OCI-LY3 (cell line): ENCODE data around the gene ASCC1.

Source experiments
- H2AFZ ChIP-seq: fragments of 200-600, 300-600 bp; shearing (Covaris generic); 2 replicates; pipeline ENCODE4 v1.6.0; 2014; ENCODE audit warnings: antibody characterized with exemption, low read depth, low read length
- H3K27ac ChIP-seq: fragments of 200-600, 300-600 bp; sonication (generic); 2 replicates; pipeline ENCODE4 v1.5.1; 2014; ENCODE audit warnings: mild to moderate bottlenecking, low read length, moderate library complexity, mixed read lengths
- H3K27me3 ChIP-seq: fragments of 200-600, 300-600 bp; sonication (generic); 2 replicates; pipeline ENCODE4 v1.6.1; 2014; ENCODE audit warnings: low read depth, low read length, mixed read lengths
- H3K36me3 ChIP-seq: fragments of 200-600, 300-600 bp; sonication (generic); replicated peaks from 2 replicates; pipeline ENCODE3; 2014; ENCODE audit warnings: low read depth, low read length, mixed read lengths
- H3K4me1 ChIP-seq: fragments of 300-600, 200-600 bp; sonication (generic); 2 replicates; pipeline ENCODE4 v1.6.1; 2014; ENCODE audit warnings: low read length, mixed read lengths
- H3K4me2 ChIP-seq: fragments of 200-600, 300-600 bp; sonication (generic); 2 replicates; pipeline ENCODE4 v1.6.1; 2014; ENCODE audit warnings: low read length, mixed read lengths
- H3K4me3 ChIP-seq: fragments of 300-600, 200-600 bp; sonication (generic); 2 replicates; pipeline ENCODE4 v1.5.1; 2014; ENCODE audit warnings: antibody characterized with exemption, mild to moderate bottlenecking, low read length, moderate library complexity
- H3K79me2 ChIP-seq: fragments of 300-600, 200-600 bp; shearing (Covaris generic); 2 replicates; pipeline ENCODE4 v1.6.1; 2014; ENCODE audit warnings: mild to moderate bottlenecking, low read length, mixed read lengths
- H3K9ac ChIP-seq: fragments of 300-600, 200-600 bp; shearing (Covaris generic); 2 replicates; pipeline ENCODE4 v1.6.0; 2014; ENCODE audit warnings: mild to moderate bottlenecking, low read length, moderate library complexity
- H3K9me3 ChIP-seq: fragments of 200-600, 300-600 bp; shearing (Covaris generic); 2 replicates; pipeline ENCODE4 v1.6.1; 2014; ENCODE audit warnings: low read length, mixed read lengths; ENCODE audit not compliant: insufficient read depth
- H4K20me1 ChIP-seq: fragments of 200-600, 300-600 bp; sonication (generic); 2 replicates; pipeline ENCODE4 v1.6.1; 2016; ENCODE audit warnings: low read length, mixed read lengths; ENCODE audit not compliant: insufficient read depth
- EZH2phosphoT487 ChIP-seq: fragments of 200-600 bp; shearing (Covaris generic); IDR thresholded peaks from 2 replicates; pipeline ENCODE4 v1.6.1; 2018; ENCODE audit warnings: antibody characterized with exemption, mixed run types, low read depth
- TF ChIP-seq, protein P1 (sequence below): fragments of 200-600, 300-600 bp; sonication (generic); IDR thresholded peaks from 2 replicates; pipeline ENCODE4 v1.5.1; 2014; ENCODE audit warnings: antibody characterized with exemption, low read length, low read depth

Gene ASCC1

DNA sequence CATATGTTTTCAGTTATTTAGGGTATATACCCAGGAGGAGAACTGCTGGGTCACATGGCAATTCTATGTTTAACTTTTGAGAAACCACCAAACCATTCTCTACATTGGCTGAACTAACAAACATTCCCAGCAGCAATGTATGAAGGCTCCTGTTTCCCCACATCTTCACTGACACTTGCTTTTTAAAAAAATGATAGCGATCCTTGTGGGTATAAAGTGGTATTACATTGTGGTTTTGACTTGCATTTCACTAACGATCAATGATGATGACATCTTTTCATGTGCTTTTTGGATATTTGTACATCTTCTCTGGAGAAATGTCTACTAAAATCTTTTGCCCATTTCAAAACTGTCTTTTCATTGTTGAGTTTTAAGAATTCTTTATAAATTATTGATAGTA, 51.5 kb downstream of the ASCC1 start:
- Histone ChIP-seq H3K27ac (no peak overlapping the region), H3K27me3 (no peaks in the 10 kb centered on the region), H3K79me2 (no peaks in the 10 kb centered on the region), H4K20me1 (no peaks in the 10 kb centered on the region), H3K9ac (no peak overlapping the region), H3K4me1 (peaks cover 14% of the 10 kb centered on the region), H3K9me3 (no peaks in the 10 kb centered on the region), H2AFZ (no peak overlapping the region), H3K36me3 (no peaks in the 10 kb centered on the region), H3K4me3 (no peak overlapping the region), H3K4me2 (no peak overlapping the region)
- TF ChIP-seq, protein P1, sequence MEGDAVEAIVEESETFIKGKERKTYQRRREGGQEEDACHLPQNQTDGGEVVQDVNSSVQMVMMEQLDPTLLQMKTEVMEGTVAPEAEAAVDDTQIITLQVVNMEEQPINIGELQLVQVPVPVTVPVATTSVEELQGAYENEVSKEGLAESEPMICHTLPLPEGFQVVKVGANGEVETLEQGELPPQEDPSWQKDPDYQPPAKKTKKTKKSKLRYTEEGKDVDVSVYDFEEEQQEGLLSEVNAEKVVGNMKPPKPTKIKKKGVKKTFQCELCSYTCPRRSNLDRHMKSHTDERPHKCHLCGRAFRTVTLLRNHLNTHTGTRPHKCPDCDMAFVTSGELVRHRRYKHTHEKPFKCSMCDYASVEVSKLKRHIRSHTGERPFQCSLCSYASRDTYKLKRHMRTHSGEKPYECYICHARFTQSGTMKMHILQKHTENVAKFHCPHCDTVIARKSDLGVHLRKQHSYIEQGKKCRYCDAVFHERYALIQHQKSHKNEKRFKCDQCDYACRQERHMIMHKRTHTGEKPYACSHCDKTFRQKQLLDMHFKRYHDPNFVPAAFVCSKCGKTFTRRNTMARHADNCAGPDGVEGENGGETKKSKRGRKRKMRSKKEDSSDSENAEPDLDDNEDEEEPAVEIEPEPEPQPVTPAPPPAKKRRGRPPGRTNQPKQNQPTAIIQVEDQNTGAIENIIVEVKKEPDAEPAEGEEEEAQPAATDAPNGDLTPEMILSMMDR = no peak
- TF ChIP-seq EZH2phosphoT487 = no peak

DNA sequence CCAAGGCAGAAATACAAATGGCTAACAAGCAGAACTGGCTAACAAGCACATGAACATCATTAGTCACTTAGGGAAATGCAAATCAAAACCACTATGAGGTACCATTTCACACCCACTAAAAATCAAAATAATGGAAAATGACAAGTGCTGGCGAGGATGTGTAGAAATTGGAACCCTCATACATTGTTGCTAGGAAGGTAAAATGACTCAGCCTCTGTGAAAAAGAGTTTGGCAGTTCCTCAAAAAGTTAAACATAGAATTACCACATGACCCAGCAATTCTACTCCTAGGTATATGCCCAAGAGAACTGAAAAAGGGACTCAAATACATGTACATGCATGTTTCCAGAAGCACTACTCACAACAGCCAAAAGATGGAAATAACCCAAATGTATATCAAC, 53.1 kb downstream of the ASCC1 start:
- no peaks in the 10 kb centered on the region for H4K20me1 ChIP-seq
- no peaks in the 10 kb centered on the region for H3K27me3 ChIP-seq
- H3K9me3 ChIP-seq = no peaks in the 10 kb centered on the region
- H3K27ac ChIP-seq = peak overlapping the region; percentile 34; the same call in 1 of the 2 replicates
- no peak overlapping the region for H3K9ac ChIP-seq
- TF ChIP-seq, protein P1 = no peak
- no peak for TF ChIP-seq EZH2phosphoT487
- no peak overlapping the region for H2AFZ ChIP-seq
- H3K79me2 ChIP-seq = no peaks in the 10 kb centered on the region
- no peaks in the 10 kb centered on the region for H3K36me3 ChIP-seq
- peak overlapping the region; percentile 41 for H3K4me2 ChIP-seq
- H3K4me1 ChIP-seq = peaks cover 14% of the 10 kb centered on the region
- H3K4me3 ChIP-seq = no peak overlapping the region

DNA sequence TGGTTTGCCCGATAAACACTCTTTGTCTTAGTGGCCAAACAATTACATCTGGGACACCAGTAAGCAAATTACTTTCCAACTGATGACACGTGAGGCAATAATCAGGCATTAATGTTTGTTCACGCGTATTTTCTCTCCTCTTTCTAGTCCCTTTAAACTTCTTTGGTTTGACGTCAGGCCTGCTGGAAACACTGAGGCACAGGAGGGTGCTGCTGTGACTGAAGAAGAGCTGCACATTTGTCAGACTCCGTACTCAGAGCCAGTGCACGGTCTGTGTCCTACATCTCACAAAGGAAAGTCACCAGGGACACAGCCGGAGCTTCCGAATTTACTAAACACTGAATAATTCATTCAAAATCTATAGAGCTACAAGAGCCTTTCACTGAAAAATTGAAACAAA, 57.9 kb downstream of the ASCC1 start:
- no peak overlapping the region for H3K27ac ChIP-seq
- no peak overlapping the region for H3K4me2 ChIP-seq
- no peak overlapping the region for H2AFZ ChIP-seq
- no peak for TF ChIP-seq EZH2phosphoT487
- TF ChIP-seq, protein P1 = no peak
- H3K9me3 ChIP-seq = no peaks in the 10 kb centered on the region
- no peaks in the 10 kb centered on the region for H3K79me2 ChIP-seq
- no peaks in the 10 kb centered on the region for H3K27me3 ChIP-seq
- no peaks in the 10 kb centered on the region for H3K36me3 ChIP-seq
- H3K4me1 ChIP-seq = peaks cover 9% of the 10 kb centered on the region
- H3K4me3 ChIP-seq = no peak overlapping the region
- H3K9ac ChIP-seq = no peak overlapping the region
- H4K20me1 ChIP-seq = no peaks in the 10 kb centered on the region

DNA sequence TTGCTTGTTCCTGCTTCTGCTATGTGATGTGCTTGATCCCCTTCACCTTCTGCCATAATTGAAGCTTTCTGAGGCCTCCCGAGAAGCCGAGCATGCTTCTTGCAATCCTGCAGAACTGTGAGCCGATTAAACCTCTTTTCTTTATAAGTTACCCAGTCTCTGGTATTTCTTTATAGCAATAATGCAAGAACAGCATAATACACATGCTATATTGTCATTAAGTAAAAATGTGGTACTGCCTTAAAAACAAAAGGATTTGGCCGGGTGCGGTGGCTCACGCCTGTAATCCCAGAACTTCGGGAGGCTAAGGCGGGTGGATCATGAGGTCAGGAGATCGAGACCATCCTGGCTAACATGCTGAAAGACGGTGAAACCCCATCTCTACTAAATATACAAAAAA, 59.9 kb downstream of the ASCC1 start:
- Histone ChIP-seq H3K4me2 (no peak overlapping the region), H3K36me3 (no peaks in the 10 kb centered on the region), H3K9me3 (no peaks in the 10 kb centered on the region), H3K9ac (no peak overlapping the region), H3K27ac (no peak overlapping the region), H3K79me2 (no peaks in the 10 kb centered on the region), H4K20me1 (no peaks in the 10 kb centered on the region), H3K27me3 (no peaks in the 10 kb centered on the region), H3K4me3 (no peak overlapping the region), H3K4me1 (no peaks in the 10 kb centered on the region), H2AFZ (no peak overlapping the region)
- TF ChIP-seq, protein P1 = no peak
- TF ChIP-seq EZH2phosphoT487 = no peak
